ENCODE measurements around the gene ESPN. TPM values are rescaled to one million over a fixed set of nuclear protein-coding genes. Genes with fewer than 3 reads are reported as not detected.
"Not testable (repeated sequence)": the region's sequence is repeated elsewhere in the genome, so short reads cannot be mapped to it uniquely, and the experiment has no call there.

Gene ESPN
- total RNA-seq, 2 experiments from 2014 or later, result 0.83 to 0.99 TPM

DNA sequence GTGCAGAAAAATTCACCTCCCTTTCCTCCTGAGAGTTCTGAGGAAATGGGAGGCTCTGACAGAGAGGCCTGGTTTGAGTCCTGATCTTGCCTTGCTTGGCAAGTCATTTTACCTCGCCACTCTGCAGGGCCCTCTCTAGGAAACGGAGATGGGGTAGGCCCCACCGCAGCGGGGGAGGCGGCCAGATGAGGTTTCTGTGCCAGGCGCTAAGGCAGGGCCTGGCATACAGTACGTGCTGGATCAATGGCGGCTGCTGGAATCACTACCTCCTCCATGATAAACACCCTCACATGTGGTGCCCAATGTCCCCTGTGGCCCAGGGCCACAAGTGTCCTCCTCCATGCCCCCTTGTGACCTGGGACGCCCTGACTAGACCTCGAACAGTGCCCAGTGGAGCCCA, 67.4 kb downstream of the ESPN start:
- Mint-ChIP-seq H3K27me3 (peaks cover 1% of the 10 kb centered on the region), H3K9me3 (no peaks in the 10 kb centered on the region), H3K36me3 (ENCODE audit: low read depth) (no peaks in the 10 kb centered on the region), H3K27ac (peak overlapping the region; percentile 43), H3K4me1 (ENCODE audit: low read depth) (peaks cover 26% of the 10 kb centered on the region), H3K4me3 (peak overlapping the region; percentile 77)
- DNase-seq, result peak; percentile 35
- TF ChIP-seq, protein P1, sequence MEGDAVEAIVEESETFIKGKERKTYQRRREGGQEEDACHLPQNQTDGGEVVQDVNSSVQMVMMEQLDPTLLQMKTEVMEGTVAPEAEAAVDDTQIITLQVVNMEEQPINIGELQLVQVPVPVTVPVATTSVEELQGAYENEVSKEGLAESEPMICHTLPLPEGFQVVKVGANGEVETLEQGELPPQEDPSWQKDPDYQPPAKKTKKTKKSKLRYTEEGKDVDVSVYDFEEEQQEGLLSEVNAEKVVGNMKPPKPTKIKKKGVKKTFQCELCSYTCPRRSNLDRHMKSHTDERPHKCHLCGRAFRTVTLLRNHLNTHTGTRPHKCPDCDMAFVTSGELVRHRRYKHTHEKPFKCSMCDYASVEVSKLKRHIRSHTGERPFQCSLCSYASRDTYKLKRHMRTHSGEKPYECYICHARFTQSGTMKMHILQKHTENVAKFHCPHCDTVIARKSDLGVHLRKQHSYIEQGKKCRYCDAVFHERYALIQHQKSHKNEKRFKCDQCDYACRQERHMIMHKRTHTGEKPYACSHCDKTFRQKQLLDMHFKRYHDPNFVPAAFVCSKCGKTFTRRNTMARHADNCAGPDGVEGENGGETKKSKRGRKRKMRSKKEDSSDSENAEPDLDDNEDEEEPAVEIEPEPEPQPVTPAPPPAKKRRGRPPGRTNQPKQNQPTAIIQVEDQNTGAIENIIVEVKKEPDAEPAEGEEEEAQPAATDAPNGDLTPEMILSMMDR (IDR thresholded peaks at IDR 0.05), result no peak
- intact Hi-C loops (cut with micrococcal nuclease), result no loop called here
- ChIA-PET CTCF (interaction anchor here (1.1 to 3.8 kb wide), 4 partner anchors 11 to 53 kb away, joined by 3 to 27 read pairs (median 12); no protein-coding TSS in a partner anchor), POLR2A (interaction anchor here (1.1 to 1.6 kb wide), 4 partner anchors 9 to 122 kb away, joined by 3 to 4 read pairs (median 3); partner anchors contain the start of gene KLHL21)
- ATAC-seq, result no peak

DNA sequence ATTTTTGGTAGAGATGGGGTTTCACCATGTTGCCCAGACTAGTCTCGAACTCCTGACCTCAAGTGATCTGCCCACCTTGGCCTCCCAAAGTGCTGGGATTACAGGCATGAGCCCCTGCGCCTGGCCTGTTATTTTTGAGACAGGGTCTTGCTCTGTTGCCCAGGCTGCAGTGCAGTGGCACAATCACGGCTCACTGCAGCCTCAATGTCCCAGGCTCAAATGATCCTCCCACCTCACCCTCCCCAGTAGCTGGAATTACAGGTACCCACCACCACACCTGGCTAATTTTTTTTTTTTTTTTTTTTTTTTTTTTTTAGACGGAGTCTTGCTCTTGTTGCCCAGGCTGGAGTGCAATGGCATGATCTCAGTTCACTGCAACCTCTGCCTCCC, 69.3 kb downstream of the ESPN start:
- CTCF ChIA-PET, result interaction anchor here (1.2 kb wide), 1 partner anchor 28 kb away, joined by 4 read pairs; no protein-coding TSS in a partner anchor
- ATAC-seq; POLR2A ChIA-PET; H3K9me3 Mint-ChIP-seq; H3K27me3 Mint-ChIP-seq; H3K27ac Mint-ChIP-seq; intact Hi-C loops (cut with micrococcal nuclease); H3K36me3 Mint-ChIP-seq (ENCODE audit: low read depth); H3K4me3 Mint-ChIP-seq; DNase-seq: not testable (repeated sequence)
- H3K4me1 Mint-ChIP-seq (ENCODE audit: low read depth), result peaks cover 34% of the 10 kb centered on the region

DNA sequence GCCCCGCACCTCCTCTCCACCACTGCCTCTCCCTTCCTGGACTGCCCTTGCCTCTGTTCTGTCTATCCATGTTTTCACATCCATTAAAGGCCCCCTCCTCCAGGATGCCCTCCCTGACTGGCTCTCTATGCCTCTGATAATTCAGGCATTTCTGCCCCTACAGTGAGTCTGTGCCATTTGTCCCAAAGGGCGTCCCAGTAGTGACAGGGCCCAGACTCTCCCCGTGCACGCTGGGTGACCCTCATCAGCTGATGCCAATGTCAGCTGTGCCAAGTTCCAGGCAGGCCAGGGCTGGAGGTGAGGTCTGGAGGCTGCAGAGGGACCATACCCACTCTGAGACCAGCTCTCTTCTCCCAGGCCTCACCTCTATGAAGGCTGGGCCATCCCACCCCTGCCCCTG, 70.1 kb downstream of the ESPN start:
- CTCF ChIA-PET, result no interaction called here
- H3K4me1 Mint-ChIP-seq (ENCODE audit: low read depth), result peaks cover 34% of the 10 kb centered on the region
- intact Hi-C loops (cut with micrococcal nuclease), result no loop called here
- no peaks in the 10 kb centered on the region for H3K9me3 Mint-ChIP-seq
- TF ChIP-seq, protein P1 (IDR thresholded peaks at IDR 0.05), result no peak
- DNase-seq (no peak), ATAC-seq (no peak)
- no peak overlapping the region for H3K4me3 Mint-ChIP-seq
- H3K27ac Mint-ChIP-seq, result peak overlapping the region; percentile 59
- no peaks in the 10 kb centered on the region for H3K36me3 Mint-ChIP-seq (ENCODE audit: low read depth)
- POLR2A ChIA-PET, result interaction anchor here (0.9 kb wide), 1 partner anchor 86 kb away, joined by 3 read pairs; no protein-coding TSS in a partner anchor
- no peaks in the 10 kb centered on the region for H3K27me3 Mint-ChIP-seq

DNA sequence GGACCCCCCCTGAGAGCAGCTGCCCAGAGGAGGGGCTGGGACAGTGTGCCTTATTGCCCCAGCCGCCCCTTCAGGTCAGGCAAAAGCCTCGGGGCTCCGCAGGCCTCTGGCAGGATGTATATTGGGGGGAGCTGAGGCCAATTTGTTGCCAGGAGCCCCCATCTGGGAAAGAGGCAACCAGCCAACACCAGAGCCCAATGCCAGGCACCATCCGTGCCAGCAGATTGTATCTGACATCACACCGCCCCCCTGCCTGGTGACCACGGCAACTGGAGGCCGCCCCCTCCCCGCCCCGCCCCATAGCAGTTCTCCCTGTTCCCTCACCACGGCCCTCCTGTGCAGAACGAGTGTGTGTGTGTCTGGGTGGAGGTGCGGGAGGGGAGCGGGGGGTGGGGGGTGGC, 70.5 kb downstream of the ESPN start:
- Mint-ChIP-seq H3K27ac (no peak overlapping the region), H3K36me3 (ENCODE audit: low read depth) (no peaks in the 10 kb centered on the region), H3K27me3 (no peaks in the 10 kb centered on the region), H3K4me3 (no peak overlapping the region), H3K9me3 (no peaks in the 10 kb centered on the region), H3K4me1 (ENCODE audit: low read depth) (peaks cover 34% of the 10 kb centered on the region)
- ChIA-PET POLR2A (interaction anchor here (0.9 kb wide), 1 partner anchor 85 kb away, joined by 3 read pairs; no protein-coding TSS in a partner anchor), CTCF (interaction anchor here (0.9 to 1.4 kb wide), 2 partner anchors 57 to 152 kb away, joined by 3 read pairs; no protein-coding TSS in a partner anchor)
- TF ChIP-seq, protein P1 (IDR thresholded peaks at IDR 0.05), result no peak
- no peak for ATAC-seq
- intact Hi-C loops (cut with micrococcal nuclease), result no loop called here
- DNase-seq, result peak; percentile 35

DNA sequence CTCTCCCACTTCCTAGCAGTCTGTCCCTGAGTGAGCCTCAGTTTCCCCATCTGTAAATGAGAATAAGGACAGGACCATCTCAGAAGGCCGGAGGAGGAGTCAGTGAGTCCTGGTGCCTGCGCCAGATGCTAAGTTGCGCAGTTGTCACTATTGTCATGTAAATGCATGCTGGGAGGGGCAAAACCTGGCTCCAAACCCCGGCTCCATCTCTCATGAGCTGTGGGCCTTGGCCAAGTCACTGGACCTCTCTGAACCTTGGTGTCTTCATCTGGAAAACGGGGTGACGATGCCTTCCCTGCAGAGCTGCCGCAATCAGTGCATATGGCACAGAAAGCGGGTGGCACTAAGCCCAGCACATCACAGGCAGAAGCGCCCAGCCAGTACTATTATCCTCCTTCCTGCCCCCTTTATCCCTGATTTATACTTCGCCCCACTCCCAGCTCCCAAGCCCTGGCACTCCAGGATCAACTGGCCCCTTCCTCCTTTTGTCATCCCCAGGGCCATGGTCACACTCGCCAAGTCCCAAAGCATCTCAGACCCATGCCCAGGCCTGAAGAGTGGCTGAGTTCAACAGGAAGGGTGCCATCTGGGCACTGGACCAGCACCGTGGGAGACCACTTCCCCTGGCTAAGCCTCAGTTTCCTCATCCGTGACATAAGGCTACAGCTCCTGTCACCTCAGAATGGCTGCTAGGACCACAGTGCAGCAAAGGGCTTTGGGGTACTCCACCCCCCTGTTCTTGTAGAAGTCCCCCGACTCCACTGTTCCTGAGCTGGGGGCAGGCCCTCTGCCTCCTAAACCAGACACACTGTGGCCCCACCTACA, 71.2 kb downstream of the ESPN start:
- no peaks in the 10 kb centered on the region for H3K36me3 Mint-ChIP-seq (ENCODE audit: low read depth)
- POLR2A ChIA-PET, result no interaction called here
- H3K27ac Mint-ChIP-seq, result no peak overlapping the region
- no peak overlapping the region for H3K4me3 Mint-ChIP-seq
- TF ChIP-seq, protein P1 (IDR thresholded peaks at IDR 0.05), result no peak
- ATAC-seq (no peak), DNase-seq (no peak)
- CTCF ChIA-PET, result interaction anchor here (0.9 to 1.4 kb wide), 2 partner anchors 57 to 151 kb away, joined by 3 read pairs; no protein-coding TSS in a partner anchor
- peaks cover 34% of the 10 kb centered on the region for H3K4me1 Mint-ChIP-seq (ENCODE audit: low read depth)
- H3K9me3 Mint-ChIP-seq, result no peaks in the 10 kb centered on the region
- intact Hi-C loops (cut with micrococcal nuclease), result no loop called here
- no peaks in the 10 kb centered on the region for H3K27me3 Mint-ChIP-seq
